DLD1 (cell line): Measurements from ENCODE around the gene ACSL6.

Experiments
- in situ Hi-C: cut with HindIII; loops from 2 replicates; pipeline ENCODE4 v1.10.0; 2017; ENCODE audit warnings: low sequenced_read_pairs

ACSL6 gene

DNA sequence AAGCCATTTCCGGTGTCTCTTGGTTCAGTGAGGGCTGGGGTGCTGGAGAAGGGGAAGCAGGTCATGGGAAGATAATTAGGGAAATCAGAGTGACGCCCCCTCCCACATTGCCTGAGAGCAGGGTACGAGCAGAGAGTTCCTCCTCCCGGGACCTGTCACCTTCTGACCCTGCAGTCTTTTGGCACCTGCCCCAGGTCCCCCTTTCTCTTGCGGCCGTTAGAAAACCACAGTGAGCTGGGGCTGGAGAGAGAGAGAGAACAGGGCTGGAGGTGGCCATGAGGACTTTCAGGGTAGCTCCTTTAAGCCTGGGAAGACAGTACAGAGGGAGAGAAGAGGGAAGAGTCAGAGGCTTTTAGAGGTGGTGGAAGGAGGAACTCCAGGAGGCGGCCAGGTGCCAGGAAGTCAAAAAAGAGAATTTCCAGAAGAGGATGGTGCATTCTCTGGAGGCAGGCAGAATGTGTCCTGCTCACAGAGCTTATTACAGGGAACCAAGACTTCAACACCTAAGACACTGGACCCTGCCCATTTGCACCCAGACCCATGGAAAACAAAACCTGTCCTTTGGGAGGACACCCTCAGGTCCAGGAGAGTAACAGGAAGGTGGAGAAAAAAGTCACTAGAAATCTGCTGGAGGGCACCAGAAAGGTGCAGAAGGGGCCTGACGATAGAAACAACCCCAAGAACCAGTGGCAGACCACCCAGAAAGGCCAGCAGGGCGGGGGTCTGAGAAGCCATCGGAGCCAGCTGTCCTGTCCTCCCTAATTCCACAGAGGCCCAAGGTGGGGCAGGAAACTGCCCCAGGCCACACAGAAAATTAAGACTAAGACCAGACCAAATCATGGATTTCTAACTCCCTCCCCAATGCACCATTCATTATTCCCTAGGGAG, 6.5 kb upstream of the ACSL6 start:
- in situ Hi-C loops: no loop called here

DNA sequence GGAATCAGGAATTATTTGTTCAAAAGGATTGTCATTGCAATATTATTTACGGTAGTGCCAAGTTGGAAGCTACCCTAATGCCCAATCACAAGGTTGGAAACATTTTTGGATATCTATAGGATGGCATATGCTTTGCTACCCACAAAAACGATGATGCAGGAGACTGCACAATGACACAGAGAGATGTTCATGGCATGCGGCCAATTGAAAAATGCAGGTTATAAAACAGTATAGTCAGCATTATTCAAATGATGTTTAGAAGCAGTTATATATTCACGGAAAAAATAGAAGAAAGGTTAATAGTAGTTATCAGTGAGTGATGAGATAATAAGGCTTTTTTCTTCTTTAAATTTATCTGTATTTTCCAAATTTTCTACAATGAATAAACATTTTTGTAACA, 5.9 kb upstream of the ACSL6 start:
- in situ Hi-C loops: no loop called here

DNA sequence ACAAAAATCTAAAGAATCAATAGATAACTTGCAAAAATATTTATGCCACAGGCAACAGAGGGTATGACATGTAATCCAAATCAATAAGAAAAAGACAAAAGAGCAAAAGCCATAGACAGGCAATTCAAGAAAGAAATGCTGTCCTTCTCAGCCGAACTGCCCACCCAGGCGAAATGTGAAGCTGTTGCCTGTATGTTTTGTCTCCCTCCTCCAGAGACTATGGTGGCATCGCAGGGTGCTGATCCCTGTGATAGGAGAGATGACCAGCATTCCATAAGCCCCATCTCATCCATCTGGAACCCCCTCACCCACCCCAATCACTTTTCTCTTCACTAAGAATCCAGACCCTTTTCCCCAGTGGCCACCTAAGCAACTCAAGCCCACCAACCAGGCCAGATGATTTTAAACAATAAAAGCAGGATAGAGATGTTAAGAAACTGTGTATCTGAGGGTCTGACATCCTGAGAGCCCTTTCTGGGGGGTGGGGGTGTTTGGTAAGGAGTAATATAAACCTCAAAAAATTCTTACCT, 5.3 kb upstream of the ACSL6 start:
- in situ Hi-C loops: no loop called here

DNA sequence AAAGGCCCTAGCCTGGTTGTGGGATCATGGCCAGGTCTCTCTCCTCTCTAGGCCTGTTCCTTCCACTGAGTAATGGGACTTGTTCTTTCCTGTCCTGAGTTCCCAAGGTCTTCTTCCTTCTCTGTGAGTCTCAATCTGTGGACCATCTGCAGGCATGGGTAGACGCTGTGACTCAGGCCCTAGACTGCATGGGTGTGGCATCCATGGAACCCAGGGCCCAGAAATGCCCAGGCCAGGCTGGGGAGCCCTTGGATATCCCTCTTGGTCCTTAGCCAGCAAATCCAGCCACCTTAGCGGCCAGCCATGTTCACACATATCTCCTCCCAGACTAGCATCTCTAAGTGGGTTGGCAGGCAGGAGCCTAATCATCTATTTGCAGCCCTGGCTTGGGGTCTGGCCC, 2.3 kb upstream of the ACSL6 start:
- in situ Hi-C loops: no loop called here

DNA sequence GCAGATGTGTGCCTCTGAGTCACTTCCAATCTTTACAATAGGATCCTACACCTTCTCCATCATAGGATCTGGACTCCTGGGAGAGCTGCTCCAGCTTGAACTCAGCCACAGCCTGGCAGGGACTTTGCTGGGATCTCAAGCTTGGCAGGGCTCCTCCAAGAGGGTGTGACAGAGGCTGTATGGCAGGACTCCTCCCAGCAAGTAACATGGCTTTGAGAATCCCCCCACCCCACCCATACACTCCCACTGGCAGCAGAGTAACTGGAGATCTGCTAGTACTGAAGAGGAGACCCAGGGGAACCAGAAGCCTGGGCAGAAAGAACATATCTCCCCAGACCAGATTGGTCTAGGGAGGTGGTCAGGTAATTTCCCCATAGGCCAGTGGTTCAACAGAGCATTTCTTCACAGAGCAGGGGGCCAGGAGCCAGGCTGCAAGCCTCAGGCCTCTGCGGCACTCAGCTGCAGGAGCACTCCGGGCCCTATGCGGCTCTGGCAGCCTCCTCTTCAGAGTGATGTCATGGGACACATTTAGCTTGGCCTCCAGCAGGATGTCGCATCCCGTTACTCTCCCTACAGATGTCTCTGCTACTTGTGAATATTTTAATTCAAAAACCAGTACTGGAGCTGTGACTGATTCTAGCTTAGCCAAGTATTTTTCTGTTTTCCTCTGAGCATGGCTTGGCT, 1.7 kb upstream of the ACSL6 start:
- in situ Hi-C loops: no loop called here

DNA sequence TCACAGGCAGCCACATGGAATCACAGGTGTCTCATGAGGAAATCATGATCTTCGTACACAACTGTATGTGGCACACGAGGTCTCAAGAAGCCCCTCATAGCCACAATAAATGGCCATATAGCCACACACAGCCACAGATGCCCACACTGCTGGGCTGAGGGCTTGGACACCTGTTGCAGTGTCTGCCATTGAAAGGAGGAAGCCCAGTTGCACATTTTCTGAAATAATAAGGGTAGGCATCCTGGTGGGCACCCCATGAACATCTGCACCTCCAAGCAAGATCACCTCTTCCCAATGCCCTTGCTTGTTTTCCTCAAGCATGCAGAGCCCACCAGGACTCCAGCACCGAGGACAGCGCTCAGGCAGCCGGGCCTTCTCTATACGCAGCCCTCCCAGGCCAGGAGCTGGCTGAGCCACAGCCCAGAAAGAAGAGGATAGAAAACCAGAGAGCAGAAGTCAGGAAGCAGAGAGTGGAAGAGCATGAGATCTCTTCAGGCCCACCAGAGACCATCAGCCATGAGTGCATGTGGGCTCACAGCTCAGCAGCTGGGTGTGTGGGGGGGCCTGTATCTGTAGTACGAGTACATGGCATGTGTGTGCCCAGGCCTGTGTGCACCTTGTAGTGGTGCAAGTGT, 1.0 kb upstream of the ACSL6 start:
- in situ Hi-C loops: no loop called here

DNA sequence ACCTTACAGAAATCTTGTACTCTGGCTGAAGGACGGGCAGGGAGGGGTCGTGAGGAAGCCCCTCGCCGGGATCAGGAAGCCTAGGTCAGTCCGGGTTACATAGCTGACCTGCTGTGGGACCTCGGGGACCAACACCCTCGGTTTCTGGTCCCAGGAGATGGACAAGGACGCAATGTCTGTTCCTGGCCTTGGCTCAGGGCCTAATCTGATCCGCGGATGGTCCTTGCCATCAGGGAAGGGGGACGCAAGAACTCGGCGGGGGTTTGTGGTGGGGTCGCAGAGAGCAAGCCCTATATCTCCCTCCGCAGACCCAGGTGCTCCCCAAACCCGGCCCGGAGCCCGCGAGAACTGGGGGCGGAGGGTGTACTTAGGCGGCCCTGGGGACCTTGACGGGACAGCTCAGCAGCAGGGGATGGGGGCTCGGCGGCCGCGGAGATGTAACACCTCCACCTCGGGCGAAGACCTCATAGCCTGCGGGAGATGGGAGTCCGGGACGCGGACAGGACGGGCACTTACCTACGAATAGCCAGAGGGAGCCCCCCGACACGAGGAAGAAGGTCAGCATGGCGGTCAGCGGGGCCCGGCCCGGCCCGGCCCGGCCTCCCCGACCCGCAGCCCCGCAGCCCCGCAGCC, 353 bp downstream of the ACSL6 start:
- in situ Hi-C loops: no loop called here

DNA sequence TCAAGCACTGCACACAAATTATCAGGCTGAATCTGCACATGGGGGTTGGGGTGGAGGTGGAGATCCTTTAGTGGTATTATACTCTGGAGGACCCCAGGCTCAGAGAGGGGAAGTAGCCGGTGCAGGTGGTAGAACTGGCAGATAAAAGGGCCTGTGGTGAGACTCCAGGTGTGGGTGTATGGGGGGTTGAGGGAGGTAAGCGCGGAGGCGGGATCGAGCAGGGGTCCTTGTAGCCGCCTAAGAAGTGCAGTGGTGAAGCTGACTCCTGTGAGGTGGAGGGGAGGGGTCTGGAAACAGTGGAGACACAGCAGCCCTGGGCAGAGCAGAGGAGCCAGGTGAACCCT, 841 bp downstream of the ACSL6 start:
- in situ Hi-C loops: no loop called here

DNA sequence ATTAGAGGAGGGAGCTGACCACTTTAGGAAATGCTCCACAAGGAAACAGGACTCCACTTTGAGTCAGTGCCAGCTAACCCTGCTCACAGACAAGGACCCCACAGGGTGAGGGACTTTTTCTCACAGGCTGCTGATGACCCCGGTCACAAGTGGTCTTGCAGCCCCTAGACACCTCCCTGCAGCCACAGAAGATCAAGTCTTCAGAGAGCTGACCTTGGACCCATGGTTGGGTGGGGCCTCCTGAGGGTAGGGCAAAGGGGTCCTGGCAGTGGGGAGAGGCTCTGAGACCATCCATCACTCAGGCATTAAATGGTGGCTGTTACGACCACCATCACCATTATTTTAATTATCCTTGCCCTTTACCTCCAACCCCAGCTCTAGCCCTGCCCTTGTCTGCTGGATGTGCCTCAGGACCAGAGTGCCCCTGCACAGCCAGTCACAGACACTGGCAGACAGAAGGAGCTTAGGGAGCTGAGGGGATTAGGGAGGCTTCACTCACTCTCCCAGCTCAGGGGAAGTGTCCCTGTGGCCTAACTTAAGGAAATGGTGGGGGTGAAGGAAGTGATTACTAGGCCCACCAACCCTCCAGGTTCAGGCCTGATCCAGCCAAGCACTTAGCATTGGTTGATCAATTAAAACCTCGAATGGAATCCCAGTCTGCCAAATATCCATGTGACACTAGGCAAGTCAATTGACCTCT, 1.6 kb downstream of the ACSL6 start:
- in situ Hi-C loops: loop anchor here (10.0 kb wide), 1 partner anchor 215 kb away; the partner anchor contains the start of gene FNIP1

DNA sequence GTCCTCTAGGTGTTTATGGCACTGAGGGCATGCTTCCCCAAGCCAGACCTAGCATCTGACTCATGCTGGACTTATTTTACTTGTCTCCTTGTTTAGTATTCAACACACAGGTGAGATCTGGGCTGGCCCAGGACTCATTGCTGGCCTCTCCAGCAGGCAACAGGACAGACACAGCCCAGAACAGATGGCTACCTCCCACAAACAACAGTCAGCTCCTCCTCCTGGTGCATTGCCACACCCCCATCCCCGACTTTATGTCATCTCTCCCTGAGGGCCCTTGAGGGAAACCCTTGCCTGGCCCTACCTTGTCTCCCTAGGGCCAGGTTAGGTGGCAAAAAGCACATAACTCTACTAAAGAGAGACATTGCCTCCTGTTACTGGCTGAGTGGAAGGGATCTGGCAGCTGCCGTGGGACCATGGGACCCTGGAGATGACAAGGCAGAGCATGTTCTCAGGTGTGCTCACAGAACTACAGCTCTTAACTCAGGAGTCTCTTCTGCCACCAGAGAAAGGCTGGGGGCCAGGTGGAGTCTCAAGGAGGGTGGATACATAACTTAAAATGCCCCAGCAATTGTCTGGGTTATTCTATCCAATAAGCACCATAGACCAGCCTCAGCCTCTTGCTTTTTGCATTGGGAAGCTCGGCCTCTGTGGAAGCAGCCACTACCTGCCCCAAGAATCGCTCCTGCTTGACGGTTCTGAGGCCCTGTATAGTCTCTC, 2.3 kb downstream of the ACSL6 start:
- in situ Hi-C loops: loop anchor here (10.0 kb wide), 1 partner anchor 214 kb away; the partner anchor contains the start of gene FNIP1

DNA sequence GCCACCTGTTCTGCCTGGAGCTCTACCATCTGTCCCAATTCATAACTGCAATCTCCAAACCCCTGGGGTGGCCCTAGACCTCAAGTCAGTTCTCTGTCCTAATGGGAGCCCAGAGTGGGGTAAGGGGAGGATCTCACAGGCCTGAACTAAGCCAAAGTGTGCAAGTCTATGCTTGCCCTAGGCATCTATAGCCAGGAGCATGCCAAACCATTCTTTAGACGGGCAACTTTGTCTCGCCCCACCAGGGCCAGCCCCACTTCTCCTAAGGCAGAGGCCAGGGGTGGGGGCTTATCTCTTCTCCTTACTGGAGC, 3.3 kb downstream of the ACSL6 start:
- in situ Hi-C loops: loop anchor here (10.0 kb wide), 1 partner anchor 213 kb away; the partner anchor contains the start of gene FNIP1

DNA sequence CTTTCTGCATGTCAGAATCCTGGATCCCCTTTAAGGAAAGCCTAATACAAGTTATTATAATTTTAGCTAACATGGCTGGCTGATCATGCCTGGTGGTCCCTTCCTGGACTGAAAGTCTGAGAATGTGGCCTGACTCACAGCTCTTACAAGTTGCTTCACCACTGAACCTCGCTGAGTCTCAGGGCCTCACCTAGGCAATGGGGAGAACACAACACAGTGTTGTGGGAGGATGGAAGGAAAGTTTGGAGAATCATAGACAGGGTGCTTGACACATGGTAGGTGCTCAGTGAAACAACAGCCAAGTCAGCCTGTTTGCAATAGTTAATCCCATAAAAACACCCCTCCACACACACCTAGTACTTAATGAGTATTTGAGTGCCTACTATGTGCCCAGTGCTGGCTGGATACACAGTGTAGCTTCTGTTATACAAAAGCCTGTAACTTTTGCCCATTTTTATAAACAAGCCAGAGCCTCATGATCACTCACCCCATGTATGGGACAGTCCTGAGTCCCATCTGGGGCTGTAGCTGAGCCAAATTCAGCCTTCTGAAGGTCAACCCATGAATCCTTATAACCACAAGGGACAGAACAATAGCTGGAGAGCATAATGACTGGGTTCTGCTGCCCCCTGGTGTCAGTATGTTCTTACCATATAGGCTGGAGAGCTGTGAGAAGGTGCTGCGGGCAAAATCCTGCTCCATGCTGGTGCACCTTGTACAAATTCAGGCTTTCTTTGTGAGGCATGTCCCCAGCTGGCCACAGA, 3.9 kb downstream of the ACSL6 start:
- in situ Hi-C loops: loop anchor here (10.0 kb wide), 1 partner anchor 213 kb away; the partner anchor contains the start of gene FNIP1

DNA sequence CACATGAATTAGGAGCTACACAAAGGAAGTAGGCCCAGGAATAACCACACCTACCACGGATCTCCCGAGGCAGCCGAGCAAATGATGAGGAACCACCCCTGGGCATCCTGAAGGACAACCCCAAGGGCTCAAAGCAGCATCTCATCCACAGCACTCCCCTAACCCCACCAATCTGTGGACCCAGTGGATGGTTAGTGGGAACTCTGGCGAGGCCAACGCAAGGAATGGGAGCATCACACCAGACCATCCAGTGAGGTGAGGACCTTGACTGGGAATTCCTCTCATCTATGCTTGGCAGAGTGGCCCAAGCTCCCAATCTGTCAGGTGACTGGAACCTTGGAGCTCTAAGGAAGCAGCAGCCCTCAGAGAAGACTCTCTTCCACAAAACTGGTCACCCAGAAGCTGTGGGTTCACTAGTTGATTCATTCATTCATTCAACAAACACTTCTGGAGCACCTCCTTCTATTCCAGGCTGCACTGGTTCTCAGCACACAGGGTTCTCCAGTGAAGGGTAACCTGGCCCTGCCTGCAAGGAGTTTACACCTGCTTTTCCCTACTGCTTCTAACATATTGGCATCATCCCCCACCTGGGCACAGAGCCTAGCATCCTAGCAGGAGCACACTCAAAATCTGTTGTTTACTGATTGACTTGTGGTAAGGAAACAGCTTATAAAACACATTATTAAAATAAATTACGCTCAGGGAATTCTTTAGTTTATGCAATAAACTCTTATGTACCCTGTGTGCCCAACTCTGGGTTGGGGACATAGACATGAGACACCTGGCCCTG, 4.9 kb downstream of the ACSL6 start:
- in situ Hi-C loops: loop anchor here (10.0 kb wide), 1 partner anchor 212 kb away; the partner anchor contains the start of gene FNIP1

DNA sequence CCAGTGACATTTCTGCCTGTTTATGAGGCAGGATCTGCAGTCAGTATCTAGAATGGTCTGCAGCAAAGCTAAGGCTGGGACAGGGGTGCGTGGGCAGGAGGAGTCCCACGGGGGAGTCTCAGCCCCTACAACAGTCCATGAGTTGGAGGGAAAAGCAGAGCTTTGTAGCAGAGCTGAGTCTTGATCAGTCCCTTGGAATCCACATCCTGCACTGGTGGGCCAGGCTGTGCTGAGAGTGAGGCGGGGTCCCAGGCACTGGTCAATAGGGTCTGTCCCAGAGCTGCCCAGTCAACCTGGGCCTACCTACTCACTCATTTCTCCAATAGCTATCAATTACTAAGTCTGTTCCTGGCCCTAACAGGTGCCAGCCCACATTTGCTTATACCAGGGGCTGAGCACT, 5.9 kb downstream of the ACSL6 start:
- in situ Hi-C loops: loop anchor here (10.0 kb wide), 1 partner anchor 211 kb away; the partner anchor contains the start of gene FNIP1

DNA sequence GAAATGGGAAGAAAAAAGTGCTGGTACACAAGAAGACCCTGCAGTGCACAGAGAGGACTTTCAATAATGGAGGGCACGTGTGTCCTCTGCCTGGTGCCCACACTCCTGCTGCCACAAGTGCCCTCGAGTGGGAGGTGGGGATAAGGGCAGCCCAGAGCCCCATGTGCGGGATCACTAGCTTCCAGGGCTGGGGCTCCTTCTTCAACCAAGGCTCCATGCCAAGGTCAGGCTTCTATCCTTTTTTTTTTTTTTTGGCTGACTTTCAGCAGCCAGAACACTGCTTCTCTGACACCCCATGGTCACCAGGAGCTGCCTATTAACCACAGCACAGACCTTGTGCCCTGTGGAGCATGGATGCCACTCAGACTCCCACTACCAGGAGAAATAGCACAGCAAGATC, 7.5 kb downstream of the ACSL6 start:
- in situ Hi-C loops: loop anchor here (5.0 to 10.0 kb wide), 2 partner anchors 87 to 209 kb away; partner anchors contain the start of gene FNIP1

DNA sequence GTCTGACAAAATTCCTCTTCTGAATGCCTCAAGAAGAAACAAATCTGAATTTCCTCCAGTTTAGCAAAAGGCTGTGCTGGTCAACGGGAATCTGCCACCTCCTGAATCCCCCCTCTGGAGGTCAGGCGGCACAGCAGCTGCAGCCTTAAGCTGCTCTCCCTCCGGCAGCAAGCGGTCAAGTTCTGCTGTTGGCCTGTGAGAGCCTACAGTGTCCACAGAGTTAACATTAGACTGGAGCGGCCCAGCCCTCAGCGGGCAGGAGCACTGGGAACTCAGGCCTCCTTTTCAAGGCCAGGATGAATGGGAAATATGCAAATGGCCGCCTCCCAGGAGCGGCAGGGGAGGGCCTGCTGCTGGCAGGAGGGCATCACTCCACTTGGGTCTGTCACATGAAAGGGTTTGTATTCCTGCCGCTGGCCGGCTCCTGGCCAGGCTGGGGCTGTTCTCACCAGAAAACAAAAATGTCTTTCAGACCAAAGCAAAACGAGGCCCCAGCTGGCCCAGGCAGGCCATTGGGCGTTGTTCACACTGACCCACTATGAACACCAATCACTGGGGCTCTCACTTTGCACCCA, 8.2 kb downstream of the ACSL6 start:
- in situ Hi-C loops: loop anchor here (5.0 to 10.0 kb wide), 2 partner anchors 86 to 208 kb away; partner anchors contain the start of gene FNIP1

DNA sequence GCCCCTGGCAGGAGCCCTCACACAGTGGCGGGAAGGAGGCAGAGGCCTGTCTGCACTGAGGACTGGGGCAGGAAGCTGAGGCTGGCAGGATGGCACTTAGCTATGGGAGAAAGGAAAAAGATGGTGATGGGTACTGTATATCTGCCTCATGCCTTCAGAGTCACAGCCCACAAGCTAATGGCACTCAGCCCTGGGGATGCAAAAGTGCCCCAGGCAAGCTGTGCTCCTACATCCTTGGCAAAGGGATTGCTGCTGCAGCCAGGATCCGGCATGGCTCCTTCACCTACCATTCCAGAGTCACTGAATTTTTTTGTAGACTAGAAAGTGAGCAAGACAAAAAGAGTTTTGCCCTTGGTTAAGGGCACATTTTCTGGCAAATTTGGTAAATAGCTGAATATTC, 8.7 kb downstream of the ACSL6 start:
- in situ Hi-C loops: loop anchor here (5.0 to 10.0 kb wide), 2 partner anchors 85 to 208 kb away; partner anchors contain the start of gene FNIP1
